Measurements from ENCODE around the gene PRKCE.
"Not testable (repeated sequence)": the region's sequence is repeated elsewhere in the genome, so short reads cannot be mapped to it uniquely, and the experiment has no call there.

PRKCE gene

GRCh38 chr2:45700407-45701013, 49.0 kb downstream of the PRKCE start:
- peak; percentile 7 for DNase-seq

DNA sequence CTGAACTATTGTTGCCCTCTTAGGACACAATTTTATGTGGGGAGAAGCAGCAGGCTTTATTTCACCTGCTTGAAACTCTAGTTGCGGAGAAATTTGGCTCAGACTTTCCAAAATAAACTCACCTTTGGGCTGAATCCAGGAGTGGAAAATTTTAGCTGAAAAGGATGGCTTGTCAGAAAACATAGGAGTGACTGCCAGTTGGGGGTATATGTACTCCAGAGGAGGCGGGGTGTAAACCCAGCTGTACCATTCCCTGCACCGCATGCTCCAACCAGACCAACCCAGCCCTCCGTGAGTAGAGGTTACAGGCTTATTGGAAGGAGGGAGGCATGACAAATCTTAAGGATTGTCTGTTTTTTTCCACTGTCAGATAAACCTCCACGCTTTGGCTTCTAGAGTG, 53.8 kb downstream of the PRKCE start:
- no peak for DNase-seq

DNA sequence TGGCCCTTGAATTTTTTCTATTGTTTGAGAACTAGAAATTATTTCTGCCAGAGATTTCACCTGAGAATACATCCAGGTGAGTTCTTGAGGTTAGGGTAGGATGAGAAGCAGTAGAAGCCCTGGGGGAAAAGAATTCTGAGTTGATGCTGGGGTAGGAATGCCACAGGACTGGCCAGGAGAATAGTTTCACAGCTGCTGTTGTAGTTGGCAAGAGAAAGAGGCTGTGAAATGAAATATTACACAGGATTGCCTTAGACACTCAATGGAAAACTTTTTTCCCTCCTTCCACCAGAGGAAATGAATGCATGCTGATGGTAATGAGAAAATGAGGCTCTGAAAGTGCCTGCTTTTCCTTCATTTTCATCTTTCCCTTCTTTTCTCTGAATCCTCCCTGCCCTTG, 54.6 kb downstream of the PRKCE start:
- no peak for DNase-seq

- DNase-seq, result no peak
These were observed 55.5 kb downstream of the PRKCE start for GRCh38 chr2:45707006-45707405.

DNA sequence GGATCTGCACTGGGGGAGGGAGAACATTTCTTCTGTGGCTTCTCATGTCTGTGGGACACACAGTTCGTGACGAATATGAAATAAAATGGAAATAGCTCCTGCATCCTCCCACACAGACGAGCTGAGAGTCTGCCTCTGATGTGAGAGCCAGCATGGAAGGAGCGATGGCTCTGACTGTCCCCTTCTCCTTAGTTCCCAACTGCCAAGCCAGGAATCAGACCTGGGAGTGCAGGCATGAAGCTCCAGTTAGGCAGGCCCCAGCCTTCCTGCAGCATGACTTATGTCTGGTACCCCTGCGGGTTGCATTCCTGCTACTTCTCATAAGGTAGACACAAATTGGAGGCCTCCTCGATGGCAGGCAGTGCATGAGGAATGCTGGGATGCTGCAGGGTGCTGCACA, 56.2 kb downstream of the PRKCE start:
- no peak for DNase-seq

DNA sequence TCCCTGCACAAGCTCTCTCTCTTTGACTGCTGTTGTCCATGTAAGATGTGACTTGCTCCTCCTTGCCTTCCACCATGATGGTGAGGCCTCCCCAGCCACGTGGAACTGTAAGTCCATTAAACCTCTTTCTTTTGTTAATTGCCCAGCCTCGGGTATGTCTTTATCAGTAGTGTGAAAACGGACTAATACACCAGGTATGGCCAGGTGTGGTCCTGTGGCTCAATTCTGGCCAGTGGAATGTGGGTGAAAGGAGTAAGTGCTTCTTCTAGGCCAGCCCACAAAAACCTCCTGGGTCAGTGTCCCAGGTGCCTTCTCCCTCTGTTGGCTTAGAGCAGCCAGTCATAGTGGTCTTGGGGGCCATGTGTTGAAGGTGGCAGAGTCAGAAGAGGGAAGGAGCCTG, 57.0 kb downstream of the PRKCE start:
- no peak for DNase-seq

DNA sequence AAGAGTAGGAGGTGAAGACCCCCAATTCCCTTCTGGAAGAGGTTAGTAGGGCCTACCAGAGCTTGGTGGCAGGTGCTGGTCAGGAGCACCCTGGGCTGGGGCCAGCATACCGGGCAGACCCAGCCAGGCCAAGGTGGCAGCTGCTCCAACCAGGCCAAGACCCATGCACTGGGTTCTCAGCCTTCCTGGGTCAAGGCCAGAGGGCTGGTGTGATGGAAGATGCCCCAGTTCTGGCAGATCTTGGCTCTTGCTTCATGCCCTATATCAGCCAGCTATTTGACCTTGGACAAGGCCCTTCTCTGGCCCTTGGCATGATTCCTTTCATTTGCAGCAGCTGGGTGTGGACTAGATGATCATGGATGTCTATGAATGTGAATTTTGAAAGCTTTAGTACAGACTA, 57.7 kb downstream of the PRKCE start:
- no peak for DNase-seq

DNA sequence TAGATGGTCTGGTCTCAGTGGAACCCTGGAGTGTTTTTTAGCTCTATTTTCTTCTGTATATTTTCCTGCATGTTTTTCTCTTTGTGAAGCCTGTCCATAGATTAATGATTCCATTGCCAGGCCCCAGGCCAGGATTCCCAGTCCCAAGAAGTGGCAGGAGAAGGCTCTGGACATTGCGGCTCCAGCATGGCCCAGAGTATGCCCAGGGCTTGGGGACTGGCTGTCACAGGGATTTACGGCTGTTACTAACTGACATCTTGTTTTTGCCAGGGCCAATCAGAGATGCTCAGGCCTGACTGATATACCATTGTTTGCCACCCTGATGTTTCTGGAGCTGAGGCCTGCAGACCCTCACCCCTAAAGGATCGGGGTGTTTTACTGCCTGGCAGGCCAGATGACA, 59.0 kb downstream of the PRKCE start:
- no peak for DNase-seq

GRCh38 chr2:45711224-45711623, 59.7 kb downstream of the PRKCE start:
- no peak for DNase-seq

GRCh38 chr2:45712570-45712969, 61.1 kb downstream of the PRKCE start:
- no peak for DNase-seq

GRCh38 chr2:45713136-45713535, 61.7 kb downstream of the PRKCE start:
- no peak for DNase-seq

DNA sequence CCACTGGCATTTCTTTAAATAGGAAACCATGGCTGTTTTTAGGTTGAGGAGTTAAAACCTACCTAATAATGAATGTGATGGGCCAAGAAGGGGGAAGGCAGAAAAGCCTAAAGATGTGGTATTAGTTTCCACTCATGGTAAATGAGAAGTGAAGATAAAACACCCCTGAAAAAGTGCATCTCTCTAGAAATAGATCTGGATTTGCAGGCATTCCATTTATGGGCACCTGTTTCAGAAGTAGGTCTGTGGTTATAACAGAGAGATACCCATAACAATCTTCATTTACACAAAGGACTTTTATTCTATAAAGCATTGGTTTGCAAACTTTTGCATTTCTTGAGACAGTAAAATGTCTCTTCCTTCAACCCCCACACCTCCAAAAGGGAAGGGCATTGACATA, 62.1 kb downstream of the PRKCE start:
- DNase-seq, result no peak

- DNase-seq, result no peak
These were observed 63.2 kb downstream of the PRKCE start for GRCh38 chr2:45714679-45715078.

DNA sequence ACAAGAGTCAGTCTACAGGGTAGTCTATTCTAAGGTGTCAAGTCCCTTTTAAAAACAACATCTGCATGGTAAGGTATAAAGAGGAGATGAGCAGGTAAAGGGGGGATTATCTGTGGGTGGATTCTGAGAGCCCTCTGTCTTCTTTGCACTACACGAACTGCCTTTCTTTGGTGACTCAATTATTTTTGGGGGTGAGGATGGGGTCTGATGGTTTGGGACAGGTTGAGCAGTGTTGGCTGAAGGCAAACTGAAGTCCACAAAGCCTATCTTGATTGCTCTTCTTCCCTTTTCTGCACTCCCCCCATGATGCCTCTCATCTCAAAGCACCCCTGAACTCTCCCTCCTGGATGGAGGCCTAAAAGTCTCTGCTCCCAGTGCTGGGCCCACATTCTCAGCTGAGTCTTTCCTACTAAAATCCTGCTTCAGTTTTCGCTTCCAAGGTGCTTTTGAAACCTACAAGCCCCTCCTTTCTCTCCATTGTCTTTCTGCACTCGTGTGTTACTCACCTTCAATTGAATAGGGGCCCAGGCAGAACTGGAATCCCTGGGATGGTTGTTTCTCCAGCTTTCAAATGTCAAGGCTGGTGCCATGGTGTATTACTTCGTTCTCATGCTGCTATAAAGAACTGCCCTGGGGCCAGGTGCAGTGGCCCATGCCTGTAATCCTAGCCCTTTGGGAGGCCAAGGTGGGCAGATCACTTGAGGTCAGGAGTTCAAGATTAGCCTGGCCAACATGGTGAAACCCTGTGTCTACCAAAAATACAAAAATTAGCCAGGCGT, 64.3 kb downstream of the PRKCE start:
- DNase-seq, result no peak

GRCh38 chr2:45716432-45716831, 65.0 kb downstream of the PRKCE start:
- not testable (repeated sequence) for DNase-seq

- DNase-seq, result no peak
These were observed 65.4 kb downstream of the PRKCE start for GRCh38 chr2:45716915-45717314.

- no peak for DNase-seq
These were observed 68.7 kb downstream of the PRKCE start for GRCh38 chr2:45720210-45720609.

DNA sequence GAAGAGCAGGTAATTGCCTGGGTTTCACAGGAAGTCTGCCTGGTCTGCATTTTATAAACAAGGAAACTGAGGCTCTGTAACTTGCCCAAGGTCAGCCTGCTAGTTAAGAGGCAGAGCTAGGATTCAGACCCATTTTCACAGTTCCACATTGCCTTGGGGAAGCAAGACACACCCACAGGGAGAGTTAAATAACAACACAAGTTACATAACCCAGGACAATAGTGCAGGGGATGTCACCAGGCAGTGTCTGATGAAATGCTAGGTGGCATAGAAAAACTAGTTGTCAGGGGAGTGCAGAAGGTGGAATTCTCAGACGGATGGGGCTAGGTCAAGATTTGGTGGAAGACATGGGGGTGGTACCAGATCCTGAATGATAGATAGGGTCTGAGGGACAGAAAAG, 69.7 kb downstream of the PRKCE start:
- DNase-seq, result no peak

- DNase-seq, result no peak
These were observed 71.0 kb downstream of the PRKCE start for GRCh38 chr2:45722477-45722876.

- DNase-seq, result no peak
These were observed 72.4 kb downstream of the PRKCE start for GRCh38 chr2:45723857-45724256.

- no peak for DNase-seq
These were observed 72.9 kb downstream of the PRKCE start for GRCh38 chr2:45724335-45724734.

DNA sequence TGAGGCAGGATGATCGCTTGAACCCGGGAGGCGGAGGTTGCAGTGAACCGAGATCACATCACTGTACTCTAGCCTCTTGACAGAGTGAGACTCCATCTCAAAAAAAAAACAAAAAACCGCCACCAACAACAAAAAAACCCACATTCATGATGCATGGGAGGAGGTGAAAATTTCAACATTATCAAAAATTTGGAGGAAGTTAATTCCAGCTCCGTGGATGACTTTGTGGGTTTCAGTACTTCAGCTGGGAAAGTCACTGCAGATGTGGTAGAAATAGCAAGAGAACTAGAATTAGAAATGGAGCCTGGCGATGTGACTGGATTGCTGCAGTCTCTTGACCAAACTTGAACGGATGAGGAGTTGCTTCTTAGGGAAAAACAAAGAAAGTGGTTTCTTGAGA, 74.3 kb downstream of the PRKCE start:
- no peak for DNase-seq

DNA sequence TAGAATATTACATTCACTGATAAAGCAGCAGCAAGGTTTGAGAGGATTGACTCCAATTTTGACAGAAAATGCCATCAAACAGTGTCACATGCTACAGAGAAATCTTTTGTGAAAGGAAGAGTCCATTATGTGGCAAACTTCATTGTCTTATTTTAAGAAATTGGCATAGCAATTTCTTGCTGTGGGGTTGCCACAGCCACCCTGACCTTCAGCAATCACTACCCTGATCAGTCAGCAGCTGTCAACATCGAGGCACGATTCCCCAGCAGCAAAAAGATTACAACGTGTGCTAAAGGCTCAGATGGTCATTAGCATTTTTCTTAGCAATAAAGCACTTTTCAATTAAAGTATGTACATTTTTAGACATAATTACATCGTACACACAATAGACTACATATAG, 74.7 kb downstream of the PRKCE start:
- DNase-seq, result no peak

DNA sequence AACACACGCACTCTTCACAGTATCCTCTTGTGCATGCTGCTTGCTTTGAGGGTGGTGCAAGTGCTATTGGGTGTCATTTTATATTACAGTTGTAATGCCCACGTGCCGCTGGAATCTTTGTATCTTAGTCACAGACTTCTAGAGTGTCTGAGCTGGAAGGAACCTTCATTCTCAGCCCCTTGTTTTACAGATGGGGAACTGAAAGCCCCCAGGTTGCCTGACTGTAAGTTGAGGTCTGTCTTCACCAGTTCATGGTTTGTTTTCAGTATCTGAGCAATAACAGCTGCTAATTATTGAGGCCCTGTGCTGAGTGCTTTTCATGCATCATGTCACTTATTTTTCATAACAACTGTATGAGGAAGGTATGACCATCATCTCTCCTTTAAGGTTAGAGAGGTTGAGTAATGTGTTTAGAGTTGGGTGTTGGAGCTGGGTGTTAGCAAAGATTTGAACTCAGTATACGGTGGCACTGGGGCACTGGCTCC, 77.0 kb downstream of the PRKCE start:
- no peak for DNase-seq

Data from DMS53 (cell line).